ENCODE measurements around the gene WDTC1.

- TF ChIP-seq POLR2A (IDR thresholded peaks at IDR 0.05) (no peak), CTCF (IDR thresholded peaks at IDR 0.05) (no peak)
These were observed 14.3 kb upstream of the WDTC1 start for GRCh38 chr1:27220096-27220495.

Data from body of pancreas (tissue), 4 donors.